Lower lobe of right lung (tissue), 2 donors: ENCODE measurements around the gene SLC47A2. TPM values are rescaled to one million over a fixed set of nuclear protein-coding genes. Genes with fewer than 3 reads are reported as not detected.
A peak's percentile ranks its signal among the peaks of the same experiment; 100 is the strongest.
"Not testable (repeated sequence)": the region's sequence is repeated elsewhere in the genome, so short reads cannot be mapped to it uniquely, and the experiment has no call there.

ENCODE experiments used
- ATAC-seq, 2 donors: fragments of 200-7000 bp; cut with Tn5 transposase; one replicate each; pipeline ENCODE4 v1.9.1; 2020 to 2022; ENCODE audit warnings: mild to moderate bottlenecking in 2 of 2, moderate library complexity in 2 of 2
- DNase-seq: peaks from one replicate; pipeline ENCODE4 v3.0.0-alpha.2; 2020
- H3K27ac ChIP-seq: fragments of 200-600 bp; one replicate; pipeline ENCODE4 v1.8.0; 2022
- H3K27me3 ChIP-seq: fragments of 200-600 bp; one replicate; pipeline ENCODE4 v1.8.0; 2022; ENCODE audit warnings: low read depth
- H3K36me3 ChIP-seq: fragments of 200-600 bp; one replicate; pipeline ENCODE4 v1.8.0; 2022; ENCODE audit warnings: mild to moderate bottlenecking
- H3K4me1 ChIP-seq: fragments of 200-600 bp; one replicate; pipeline ENCODE4 v1.8.0; 2022
- H3K4me3 ChIP-seq: fragments of 200-600 bp; one replicate; pipeline ENCODE4 v1.8.0; 2022; ENCODE audit warnings: mild to moderate bottlenecking
- H3K9me3 ChIP-seq: fragments of 200-600 bp; one replicate; pipeline ENCODE4 v1.8.0; 2022
- CTCF ChIP-seq: fragments of 200-600 bp; IDR thresholded peaks from one replicate; pipeline ENCODE4 v1.8.0; 2022; ENCODE audit warnings: antibody characterized with exemption, mild to moderate bottlenecking
- intact Hi-C: fragments of 100-400 bp; cut with DNase I; formaldehyde crosslinking; loops from one replicate; pipeline ENCODE4 v1.11.0; 2022
- total RNA-seq: library from RNA; stranded (reverse); fragmentation: NEBNext Ultra II Directional; extraction: Animal tissue kit (Norgen Biotek cat#: 25700); gene quantifications from one replicate; pipeline ENCODE4 v1.2.1, GENCODE V29; 2021
- donor health status: DM: no; HTN: yes; CAD: no; lungs with severe emphysema.

Gene SLC47A2
- total RNA-seq, 1 donor from 2014 or later = not detected

GRCh38 chr17:19672009-19672750 lies 44.2 kb downstream of the SLC47A2 start:
- H3K36me3 ChIP-seq = peaks cover 70% of the 10 kb centered on the region
- DNase-seq (no peak), ATAC-seq (peak; percentile 62 to 75)
- peaks cover 32% of the 10 kb centered on the region for H3K4me1 ChIP-seq
- peak; percentile 9 for TF ChIP-seq CTCF
- no peaks in the 10 kb centered on the region for H3K9me3 ChIP-seq
- intact Hi-C loops = no loop called here
- no peak overlapping the region for H3K4me3 ChIP-seq
- H3K27ac ChIP-seq = peak overlapping the region; percentile 26
- no peaks in the 10 kb centered on the region for H3K27me3 ChIP-seq

- no peak overlapping the region for H3K4me3 ChIP-seq
- ATAC-seq (no peak), DNase-seq (no peak)
- intact Hi-C loops = no loop called here
- H3K4me1 ChIP-seq = peaks cover 32% of the 10 kb centered on the region
- H3K9me3 ChIP-seq = no peaks in the 10 kb centered on the region
- TF ChIP-seq CTCF = no peak
- no peak overlapping the region for H3K27ac ChIP-seq
- H3K27me3 ChIP-seq = no peaks in the 10 kb centered on the region
- peaks cover 63% of the 10 kb centered on the region for H3K36me3 ChIP-seq
These were observed 45.0 kb downstream of the SLC47A2 start for GRCh38 chr17:19671433-19671832.

GRCh38 chr17:19670908-19671307 lies 45.5 kb downstream of the SLC47A2 start:
- H3K36me3 ChIP-seq = peaks cover 63% of the 10 kb centered on the region
- no peak overlapping the region for H3K27ac ChIP-seq
- H3K9me3 ChIP-seq = no peaks in the 10 kb centered on the region
- no peak for ATAC-seq
- intact Hi-C loops = no loop called here
- H3K27me3 ChIP-seq = no peaks in the 10 kb centered on the region
- H3K4me3 ChIP-seq = no peak overlapping the region
- TF ChIP-seq CTCF = no peak
- peaks cover 32% of the 10 kb centered on the region for H3K4me1 ChIP-seq
- no peak for DNase-seq

- ATAC-seq, DNase-seq: not testable (repeated sequence)
These were observed 46.7 kb downstream of the SLC47A2 start for GRCh38 chr17:19669680-19670079.

GRCh38 chr17:19664821-19665181 lies 51.6 kb downstream of the SLC47A2 start:
- no peaks in the 10 kb centered on the region for H3K9me3 ChIP-seq
- H3K4me3 ChIP-seq = no peak overlapping the region
- intact Hi-C loops = no loop called here
- peaks cover 19% of the 10 kb centered on the region for H3K4me1 ChIP-seq
- H3K27me3 ChIP-seq = no peaks in the 10 kb centered on the region
- ATAC-seq (peak; percentile 12 to 31), DNase-seq (no peak)
- peak overlapping the region; percentile 38 for H3K27ac ChIP-seq
- no peak for TF ChIP-seq CTCF
- peaks cover 75% of the 10 kb centered on the region for H3K36me3 ChIP-seq

More at GRCh38 chr17:19669680-19670079, 46.7 kb downstream of the SLC47A2 start:
- peaks cover 60% of the 10 kb centered on the region for H3K36me3 ChIP-seq
- H3K27ac ChIP-seq, H3K9me3 ChIP-seq, H3K27me3 ChIP-seq, H3K4me3 ChIP-seq, intact Hi-C loops: not testable (repeated sequence)
- peaks cover 36% of the 10 kb centered on the region for H3K4me1 ChIP-seq

GRCh38 chr17:19664136-19664820 lies 52.1 kb downstream of the SLC47A2 start:
- Histone ChIP-seq H3K27me3 (no peaks in the 10 kb centered on the region), H3K4me3 (no peak overlapping the region), H3K27ac (peak overlapping the region; percentile 38), H3K9me3 (no peaks in the 10 kb centered on the region), H3K4me1 (peaks cover 21% of the 10 kb centered on the region), H3K36me3 (peaks cover 72% of the 10 kb centered on the region)
- no peak for TF ChIP-seq CTCF
- intact Hi-C loops = no loop called here
- DNase-seq = peak; percentile 71
- peak; percentile 93 to 94 for ATAC-seq
